GM12891 (cell line): ENCODE measurements around the gene USP12.
"Not testable (repeated sequence)": the region's sequence is repeated elsewhere in the genome, so short reads cannot be mapped to it uniquely, and the experiment has no call there.

Experiments used
- POLR2A ChIP-seq: IDR thresholded peaks from 2 replicates; pipeline ENCODE4 v1.6.1; 2011; ENCODE audit warnings: low read depth, low read length, control low read depth
- POLR2AphosphoS5 ChIP-seq: IDR thresholded peaks from 2 replicates; pipeline ENCODE4 v1.6.1; 2011; ENCODE audit warnings: low read depth, low read length, control low read depth
- SPI1 ChIP-seq: IDR thresholded peaks from 2 replicates; pipeline ENCODE4 v1.6.1; 2011; ENCODE audit warnings: low read depth, low read length, control low read depth
- TAF1 ChIP-seq: IDR thresholded peaks from 2 replicates; pipeline ENCODE4 v1.6.1; 2011; ENCODE audit warnings: low read depth, low read length, control low read depth

GRCh38 chr13:27192367-27192766 lies 20.8 kb upstream of the USP12 start:
- not testable (repeated sequence) for TF ChIP-seq POLR2A, SPI1, TAF1, POLR2AphosphoS5
